ENCODE results near the gene PLA2G4F. TPM values are rescaled to one million over a fixed set of nuclear protein-coding genes. Genes with fewer than 3 reads are reported as not detected.

The PLA2G4F gene
- total RNA-seq, 1 experiment from 2014 or later = 1.9 TPM

DNA sequence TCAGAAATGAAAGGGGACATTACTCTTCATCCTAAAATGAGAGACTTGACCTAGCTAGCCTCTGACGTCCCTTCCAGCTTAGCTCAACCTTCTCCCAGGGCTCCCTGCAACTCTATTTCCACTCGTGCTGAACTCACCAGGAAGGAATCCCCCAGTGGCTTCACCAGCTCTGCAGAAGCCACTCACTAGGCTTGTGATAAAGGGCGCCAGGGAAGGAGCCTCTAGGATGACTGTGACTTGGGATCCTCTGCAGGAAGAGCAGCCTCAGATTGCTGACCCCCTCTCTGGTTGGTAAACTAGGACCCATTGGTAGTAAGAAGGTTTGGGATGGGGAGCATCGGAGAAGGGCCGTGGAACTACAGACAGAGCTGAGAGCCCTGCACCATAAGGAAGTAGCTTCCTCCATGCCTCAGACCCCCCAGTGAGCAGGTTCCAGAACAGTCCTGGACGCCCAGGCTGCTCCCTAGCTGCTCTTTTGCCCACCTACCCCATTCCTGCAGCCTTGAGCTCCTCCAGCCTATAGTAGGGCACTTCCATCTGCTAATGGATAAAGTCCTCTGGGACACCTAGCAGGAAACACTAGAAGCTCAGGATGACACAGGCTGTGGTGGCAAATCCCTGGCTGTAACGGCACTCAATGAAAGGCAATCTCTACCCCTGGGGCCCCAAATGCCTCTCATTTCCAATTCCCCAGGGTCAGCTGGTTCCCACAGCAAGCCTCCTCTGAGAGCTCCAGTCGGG is 26.0 kb downstream of the PLA2G4F start:
- DNase-seq = no peak
- Histone ChIP-seq H2AFZ (no peak overlapping the region), H3K9me3 (ENCODE audit: insufficient read depth, low read depth) (no peaks in the 10 kb centered on the region), H3K9me2 (ENCODE audit: insufficient read depth) (no peaks in the 10 kb centered on the region), H3K27ac (no peak overlapping the region), H3F3A (ENCODE audit: insufficient read depth, low read depth) (0 out of 2 replicates have a peak, but pooled peaks cover 4% of the 10 kb centered on the region), H3K79me2 (ENCODE audit: low read depth) (no peaks in the 10 kb centered on the region), H3K4me2 (no peak overlapping the region), H3K27me3 (ENCODE audit: insufficient read depth, low read depth) (no peaks in the 10 kb centered on the region), H3K36me3 (ENCODE audit: low read depth) (no peaks in the 10 kb centered on the region), H4K20me1 (ENCODE audit: insufficient read depth) (no peaks in the 10 kb centered on the region), H3K4me1 (replicated peaks; ENCODE audit: insufficient read depth) (0 out of 2 replicates have a peak, but pooled peaks cover 7% of the 10 kb centered on the region), H3K4me3 (no peak overlapping the region)
- TF ChIP-seq, protein P1, sequence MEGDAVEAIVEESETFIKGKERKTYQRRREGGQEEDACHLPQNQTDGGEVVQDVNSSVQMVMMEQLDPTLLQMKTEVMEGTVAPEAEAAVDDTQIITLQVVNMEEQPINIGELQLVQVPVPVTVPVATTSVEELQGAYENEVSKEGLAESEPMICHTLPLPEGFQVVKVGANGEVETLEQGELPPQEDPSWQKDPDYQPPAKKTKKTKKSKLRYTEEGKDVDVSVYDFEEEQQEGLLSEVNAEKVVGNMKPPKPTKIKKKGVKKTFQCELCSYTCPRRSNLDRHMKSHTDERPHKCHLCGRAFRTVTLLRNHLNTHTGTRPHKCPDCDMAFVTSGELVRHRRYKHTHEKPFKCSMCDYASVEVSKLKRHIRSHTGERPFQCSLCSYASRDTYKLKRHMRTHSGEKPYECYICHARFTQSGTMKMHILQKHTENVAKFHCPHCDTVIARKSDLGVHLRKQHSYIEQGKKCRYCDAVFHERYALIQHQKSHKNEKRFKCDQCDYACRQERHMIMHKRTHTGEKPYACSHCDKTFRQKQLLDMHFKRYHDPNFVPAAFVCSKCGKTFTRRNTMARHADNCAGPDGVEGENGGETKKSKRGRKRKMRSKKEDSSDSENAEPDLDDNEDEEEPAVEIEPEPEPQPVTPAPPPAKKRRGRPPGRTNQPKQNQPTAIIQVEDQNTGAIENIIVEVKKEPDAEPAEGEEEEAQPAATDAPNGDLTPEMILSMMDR (conservative IDR thresholded peaks at IDR 0.05) = no peak
- TF ChIP-seq EZH2 (IDR thresholded peaks at IDR 0.05; ENCODE audit: low read depth) = no peak
- intact Hi-C loops (cut with micrococcal nuclease; ENCODE audit: unreplicated experiment) = loop anchor here (5.0 to 10.0 kb wide), 4 partner anchors 48 to 1226 kb away; partner anchors contain the start of gene MAPKBP1
- POLR2A ChIA-PET (ENCODE audit: unreplicated experiment) = no interaction called here
- no TSS peak for BruUV-seq (replicated peaks)
- CTCF ChIA-PET = interaction anchor here (0.6 kb wide), 1 partner anchor 8 kb away, joined by 3 read pairs; no protein-coding TSS in a partner anchor

DNA sequence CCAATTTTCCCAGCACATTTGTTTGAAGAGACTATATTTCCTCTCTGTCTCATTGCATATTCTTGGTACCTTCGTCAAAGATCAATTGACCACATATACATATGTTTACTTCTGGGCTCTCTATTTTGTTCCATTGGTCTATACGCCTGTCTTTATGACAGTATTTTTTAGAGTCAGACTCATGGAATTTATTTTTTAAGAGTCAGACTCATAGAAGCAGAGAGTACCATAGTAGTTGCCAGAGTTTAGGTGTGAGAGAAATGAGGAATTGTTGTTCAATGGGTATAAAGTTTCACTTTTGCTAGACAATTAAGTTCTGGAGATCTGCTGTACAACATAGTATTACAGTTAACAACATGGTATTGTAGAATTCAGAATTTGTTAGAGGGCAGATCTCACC is 27.1 kb downstream of the PLA2G4F start:
- Histone ChIP-seq H3K4me2 (no peak overlapping the region), H3K9me3 (ENCODE audit: insufficient read depth, low read depth) (no peaks in the 10 kb centered on the region), H3K27me3 (ENCODE audit: insufficient read depth, low read depth) (no peaks in the 10 kb centered on the region), H4K20me1 (ENCODE audit: insufficient read depth) (no peaks in the 10 kb centered on the region), H3K9me2 (ENCODE audit: insufficient read depth) (no peaks in the 10 kb centered on the region), H3K36me3 (ENCODE audit: low read depth) (no peaks in the 10 kb centered on the region), H3K79me2 (ENCODE audit: low read depth) (no peaks in the 10 kb centered on the region), H3K4me1 (replicated peaks; ENCODE audit: insufficient read depth) (0 out of 2 replicates have a peak, but pooled peaks cover 7% of the 10 kb centered on the region), H3K27ac (no peak overlapping the region), H2AFZ (no peak overlapping the region), H3F3A (ENCODE audit: insufficient read depth, low read depth) (no peaks in the 10 kb centered on the region), H3K4me3 (no peak overlapping the region)
- no peak for DNase-seq
- ChIA-PET POLR2A (ENCODE audit: unreplicated experiment) (no interaction called here), CTCF (no interaction called here)
- TF ChIP-seq EZH2 (IDR thresholded peaks at IDR 0.05; ENCODE audit: low read depth) = no peak
- TF ChIP-seq, protein P1 (conservative IDR thresholded peaks at IDR 0.05) = no peak
- intact Hi-C loops (cut with micrococcal nuclease; ENCODE audit: unreplicated experiment) = no loop called here
- no TSS peak for BruUV-seq (replicated peaks)

DNA sequence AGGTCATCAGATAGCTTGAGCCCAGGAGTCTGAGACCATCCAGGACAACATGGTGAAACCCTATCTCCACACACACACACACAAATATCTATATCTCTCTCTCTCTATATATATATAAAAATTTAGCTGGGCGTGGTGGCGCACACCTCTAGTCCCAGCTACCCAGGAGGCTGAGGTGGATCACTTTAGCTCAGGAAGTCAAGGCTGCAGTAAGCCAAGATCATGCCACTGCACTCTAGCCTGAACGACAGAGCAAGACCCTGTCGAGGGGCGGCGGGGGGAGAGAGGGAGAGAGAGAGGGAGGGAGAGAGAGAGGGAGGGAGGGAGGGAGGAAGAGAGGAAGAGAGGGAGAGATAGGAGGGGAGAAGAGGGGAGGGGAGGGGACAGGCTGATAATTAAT is 28.0 kb downstream of the PLA2G4F start:
- Histone ChIP-seq H3K4me1 (replicated peaks; ENCODE audit: insufficient read depth) (0 out of 2 replicates have a peak, but pooled peaks cover 7% of the 10 kb centered on the region), H3K4me3 (no peak overlapping the region), H3K27me3 (ENCODE audit: insufficient read depth, low read depth) (no peaks in the 10 kb centered on the region), H3K27ac (no peak overlapping the region), H4K20me1 (ENCODE audit: insufficient read depth) (no peaks in the 10 kb centered on the region), H3F3A (ENCODE audit: insufficient read depth, low read depth) (no peaks in the 10 kb centered on the region), H3K4me2 (no peak overlapping the region), H3K9me2 (ENCODE audit: insufficient read depth) (no peaks in the 10 kb centered on the region), H3K9me3 (ENCODE audit: insufficient read depth, low read depth) (no peaks in the 10 kb centered on the region), H2AFZ (no peak overlapping the region), H3K36me3 (ENCODE audit: low read depth) (no peaks in the 10 kb centered on the region), H3K79me2 (ENCODE audit: low read depth) (no peaks in the 10 kb centered on the region)
- intact Hi-C loops (cut with micrococcal nuclease; ENCODE audit: unreplicated experiment) = no loop called here
- no peak for DNase-seq
- ChIA-PET POLR2A (ENCODE audit: unreplicated experiment) (no interaction called here), CTCF (interaction anchor here (0.5 to 0.6 kb wide), 2 partner anchors 21 to 669 kb away, joined by 4 to 6 read pairs; no protein-coding TSS in a partner anchor)
- TF ChIP-seq, protein P1 (conservative IDR thresholded peaks at IDR 0.05) = no peak
- TF ChIP-seq EZH2 (IDR thresholded peaks at IDR 0.05; ENCODE audit: low read depth) = no peak
- no TSS peak for BruUV-seq (replicated peaks)

Measured in PC-9 (cell line).